Cerebellar nuclear complex (tissue), 1 donor: Measurements from ENCODE around the gene SIL1.
"Not testable (repeated sequence)": the region's sequence is repeated elsewhere in the genome, so short reads cannot be mapped to it uniquely, and the experiment has no call there.

Experiments
- DNase-seq, 2 experiments: peaks; one replicate each; lab custom pipeline; 2025; lab: John Stamatoyannopoulos, UW

The SIL1 gene

DNA sequence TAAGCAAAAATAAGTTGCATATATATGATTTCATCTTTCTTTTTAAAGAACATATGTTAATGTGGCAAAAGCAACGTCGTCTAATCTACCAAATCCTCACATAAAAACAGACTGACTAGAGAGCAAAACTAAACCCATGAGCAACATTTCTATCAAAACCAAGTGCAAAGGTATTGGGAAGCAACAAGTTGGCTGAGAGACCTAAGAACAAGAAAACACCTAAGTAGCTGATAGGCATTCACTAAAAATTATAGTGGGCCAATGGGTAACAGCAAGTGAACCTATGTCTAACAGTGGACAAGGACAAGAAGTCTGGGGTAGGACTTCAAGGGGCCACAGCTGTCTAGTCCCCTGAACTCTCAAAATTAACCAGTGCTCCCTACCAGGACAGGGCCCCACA lies 130.1 kb downstream of the SIL1 start:
- no peak for DNase-seq

GRCh38 chr5:139065306-139065705 lies 132.9 kb downstream of the SIL1 start:
- no peak for DNase-seq

GRCh38 chr5:139064613-139065012 lies 133.6 kb downstream of the SIL1 start:
- no peak for DNase-seq

- DNase-seq, result no peak
These were observed 134.5 kb downstream of the SIL1 start for GRCh38 chr5:139063664-139064054.

DNA sequence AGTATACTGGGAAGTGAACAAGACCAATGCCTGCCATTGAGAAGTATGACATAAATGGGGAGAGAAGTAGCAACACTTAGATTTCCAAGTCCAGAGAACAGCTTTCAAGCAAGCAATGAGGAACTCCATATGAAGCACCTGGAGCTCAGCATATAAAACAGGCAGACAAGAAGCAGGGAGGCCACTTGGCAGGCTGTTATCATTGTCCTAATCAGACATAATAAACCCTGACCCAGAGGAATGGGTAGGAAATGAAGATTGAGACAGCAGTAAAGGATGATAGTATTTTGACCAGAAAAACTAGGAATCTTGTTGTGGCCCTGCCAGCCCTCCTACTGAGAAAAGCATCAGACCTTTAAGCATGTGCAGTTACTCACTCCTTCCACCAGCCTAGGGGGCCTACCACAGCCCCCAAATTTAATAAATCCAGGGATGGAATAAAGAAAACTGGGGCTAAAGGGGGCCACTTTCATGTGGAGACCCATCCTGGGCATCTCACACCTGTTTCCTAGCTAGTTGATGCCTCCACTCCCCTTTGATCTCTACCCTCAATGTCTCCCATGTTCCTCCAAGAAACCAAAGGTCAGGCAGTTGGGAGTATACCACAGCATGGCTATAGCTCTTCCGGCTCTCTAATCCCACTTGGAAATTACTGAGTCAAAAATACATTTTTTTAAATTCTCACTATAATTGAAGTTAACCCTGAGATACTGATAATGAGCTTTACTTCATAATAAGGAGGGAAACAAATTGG lies 135.1 kb downstream of the SIL1 start:
- DNase-seq, result no peak

GRCh38 chr5:139061856-139062255 lies 136.3 kb downstream of the SIL1 start:
- DNase-seq, result no peak

- DNase-seq, result no peak
These were observed 136.9 kb downstream of the SIL1 start for GRCh38 chr5:139061274-139061673.

GRCh38 chr5:139058121-139058520 lies 140.0 kb downstream of the SIL1 start:
- DNase-seq, result no peak

DNA sequence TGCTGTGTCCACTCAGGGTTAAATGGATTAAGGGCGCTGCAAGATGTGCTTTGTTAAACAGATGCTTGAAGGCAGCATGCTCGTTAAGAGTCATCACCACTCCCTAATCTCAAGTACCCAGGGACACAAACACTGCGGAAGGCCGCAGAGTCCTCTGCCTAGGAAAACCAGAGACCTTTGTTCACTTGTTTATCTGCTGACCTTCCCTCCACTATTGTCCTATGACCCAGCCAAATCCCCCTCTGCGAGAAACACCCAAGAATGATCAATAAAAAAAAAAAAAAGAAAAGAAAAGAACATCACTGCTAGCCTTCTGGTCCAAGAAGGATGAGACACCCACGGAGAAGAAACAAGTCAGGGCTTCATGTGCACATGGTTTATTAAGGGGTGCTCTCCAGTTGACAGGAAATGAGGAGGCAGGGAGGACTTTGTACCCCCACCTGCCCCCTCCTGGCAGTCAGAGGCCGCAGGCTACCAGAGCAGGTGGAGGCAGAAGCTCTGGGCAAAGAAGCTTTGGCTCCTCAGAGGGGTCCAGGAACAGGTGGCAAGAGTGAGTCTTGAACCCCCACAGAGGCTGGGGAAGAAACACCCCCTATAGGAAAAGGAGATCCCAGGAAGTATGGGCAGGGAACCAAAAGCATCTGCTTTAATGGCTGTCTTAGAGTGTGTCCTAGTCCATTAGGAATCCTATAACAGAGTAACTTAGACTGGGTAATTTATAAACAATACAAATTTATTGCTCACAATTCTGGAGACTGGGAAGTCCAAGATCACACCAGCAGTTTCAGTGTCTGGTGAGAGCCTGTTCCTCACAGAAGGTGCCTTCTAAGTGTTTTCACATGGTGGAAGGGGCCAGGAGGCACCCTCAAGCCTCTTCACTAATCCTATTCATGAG lies 140.9 kb downstream of the SIL1 start:
- not testable (repeated sequence) for DNase-seq

GRCh38 chr5:139052975-139053374 lies 145.2 kb downstream of the SIL1 start:
- no peak for DNase-seq

DNA sequence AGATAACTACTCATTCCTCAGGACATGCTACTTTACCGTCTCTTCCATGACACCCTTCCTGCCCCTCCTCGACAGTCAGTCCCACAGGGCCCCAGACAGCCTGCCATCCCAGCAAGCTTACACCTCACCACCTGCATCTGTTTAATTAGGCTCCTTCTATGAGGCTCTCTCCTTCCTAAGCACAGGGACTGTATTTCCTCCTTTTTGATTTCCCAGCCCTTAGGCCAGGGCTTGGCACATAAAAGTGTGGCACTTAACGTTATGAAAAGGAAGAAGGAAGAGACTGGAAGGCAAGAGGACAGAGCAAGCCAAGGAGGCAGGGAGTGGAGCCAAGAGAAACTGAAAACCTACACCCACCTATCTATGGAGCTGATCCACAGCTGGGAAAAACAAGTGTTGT lies 146.8 kb downstream of the SIL1 start:
- no peak for DNase-seq

- no peak for DNase-seq
These were observed 147.7 kb downstream of the SIL1 start for GRCh38 chr5:139050432-139050831.

GRCh38 chr5:139049780-139050179 lies 148.4 kb downstream of the SIL1 start:
- DNase-seq, result no peak

- DNase-seq, result no peak
These were observed 151.6 kb downstream of the SIL1 start for GRCh38 chr5:139046551-139046950.

DNA sequence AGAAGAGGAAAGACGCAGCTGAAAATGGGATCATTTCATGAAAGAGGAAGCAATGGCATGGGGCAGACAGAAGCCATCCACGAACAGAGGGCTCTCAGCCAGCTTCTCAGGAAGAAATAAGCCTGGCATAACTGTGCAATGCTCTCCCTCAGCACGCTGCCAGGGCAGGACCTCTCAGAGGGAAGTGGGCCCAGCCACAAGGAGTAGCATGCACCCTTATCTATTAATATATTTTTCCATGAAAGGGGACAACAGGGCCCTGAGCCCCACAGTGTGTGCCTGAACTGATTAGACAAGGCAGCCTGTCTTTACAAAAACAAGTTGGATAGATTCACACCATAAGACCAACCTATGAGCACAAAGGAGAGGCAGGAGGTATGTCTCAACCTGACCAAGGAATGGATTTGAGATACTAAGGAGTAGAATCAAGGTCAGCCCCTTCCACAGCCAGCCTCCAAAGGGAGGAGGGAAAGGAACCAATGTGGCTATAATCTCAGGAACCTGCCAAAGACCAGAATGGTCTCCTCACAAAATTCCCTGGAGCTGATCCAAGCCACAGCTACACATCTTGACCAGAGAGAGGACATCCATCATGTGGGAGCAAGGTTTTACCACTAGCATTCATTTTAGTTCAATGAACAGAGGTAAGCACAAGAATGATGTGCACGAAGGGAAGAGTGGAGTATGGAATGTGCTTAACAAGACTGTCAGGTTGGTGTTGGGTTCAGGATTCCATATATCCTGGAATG lies 154.8 kb downstream of the SIL1 start:
- DNase-seq, result no peak

DNA sequence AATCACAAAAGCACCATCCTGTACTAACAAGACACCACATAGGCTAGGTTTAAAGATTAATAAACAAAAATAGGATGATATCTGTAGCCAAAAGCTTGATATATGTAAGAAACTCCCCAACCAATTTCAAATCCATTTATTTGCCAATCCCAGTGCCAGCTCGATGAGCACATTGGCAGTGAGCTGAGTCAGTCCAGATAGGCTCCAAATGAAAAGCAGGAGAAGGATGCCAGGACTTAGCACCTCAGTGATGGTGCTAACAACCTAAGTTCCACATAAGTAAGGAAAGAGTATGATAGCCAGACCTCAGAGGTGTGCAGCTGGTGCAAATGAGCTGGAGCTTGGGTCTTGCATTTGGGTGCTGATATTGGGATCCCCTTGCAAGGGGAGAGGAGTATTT lies 158.1 kb downstream of the SIL1 start:
- no peak for DNase-seq

- DNase-seq, result no peak
These were observed 159.4 kb downstream of the SIL1 start for GRCh38 chr5:139038613-139039305.

DNA sequence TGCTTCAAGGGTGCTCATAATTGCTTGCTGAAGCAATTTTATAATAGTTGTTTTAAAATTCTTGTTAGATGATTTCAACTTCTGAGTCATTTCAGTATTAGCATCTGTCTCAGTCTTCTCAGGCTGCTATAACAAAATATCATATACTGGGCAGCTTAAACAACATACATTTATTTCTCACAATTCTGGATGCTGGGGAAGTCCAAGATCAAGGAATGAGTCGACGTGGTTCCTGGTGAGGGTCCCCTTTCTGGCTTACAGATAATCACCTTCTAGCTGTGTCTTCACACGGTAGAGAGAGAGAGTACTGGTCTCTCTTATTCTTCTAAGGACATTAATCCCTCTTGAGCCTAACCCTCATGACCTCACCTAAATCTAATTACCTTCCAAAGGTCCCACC lies 160.4 kb downstream of the SIL1 start:
- no peak for DNase-seq

GRCh38 chr5:139036332-139036731 lies 161.8 kb downstream of the SIL1 start:
- DNase-seq, result not testable (repeated sequence)

DNA sequence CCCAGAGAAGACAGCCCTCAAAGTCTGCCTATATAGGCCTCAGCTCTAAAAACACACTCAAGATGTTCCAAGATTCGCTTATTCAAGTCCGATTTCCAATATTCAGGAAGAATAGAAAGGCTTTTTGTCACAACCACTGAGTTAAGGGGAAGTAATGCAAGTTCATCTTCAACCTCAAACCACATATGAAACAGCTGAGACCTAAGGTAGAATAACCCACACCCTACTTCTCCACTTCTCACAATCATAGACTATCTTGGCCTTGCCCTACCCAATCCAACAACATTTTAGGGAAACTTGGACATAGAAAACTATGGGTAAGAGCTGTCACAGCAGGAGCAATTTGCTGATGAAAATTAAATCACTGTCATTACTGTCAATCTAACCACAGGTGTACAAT lies 171.0 kb downstream of the SIL1 start:
- DNase-seq, result no peak

DNA sequence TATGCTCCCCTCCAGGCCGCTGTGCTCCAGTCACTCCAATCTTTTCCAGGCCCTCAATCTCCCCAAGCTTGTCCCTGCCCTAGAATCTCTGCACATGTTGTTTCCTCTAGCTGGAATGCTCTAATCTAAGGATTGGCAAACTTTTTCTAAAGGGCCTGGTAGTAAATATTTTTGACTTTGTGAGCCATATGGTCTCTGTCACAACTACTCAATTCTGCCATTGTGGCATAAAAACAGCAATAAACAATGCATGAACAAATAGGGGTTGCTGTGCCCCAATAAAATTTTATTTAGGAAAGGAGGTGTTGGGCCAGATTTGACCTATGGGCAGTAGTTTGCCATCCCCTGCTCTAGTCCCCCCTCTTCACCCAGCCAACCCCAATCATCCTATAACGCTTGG lies 172.5 kb downstream of the SIL1 start:
- no peak for DNase-seq

- DNase-seq, result no peak
These were observed 174.9 kb downstream of the SIL1 start for GRCh38 chr5:139023286-139023685.
